NCI-H146 treated with DMSO at 0.1 percent for 48 hours (cell line): Measurements from ENCODE around the gene PHKB.
"Not testable (repeated sequence)": the region's sequence is repeated elsewhere in the genome, so short reads cannot be mapped to it uniquely, and the experiment has no call there.

ENCODE experiments used
- DNase-seq: peaks from one replicate; lab custom pipeline; 2025; ENCODE audit not compliant: unreplicated experiment; lab: John Stamatoyannopoulos, UW

The PHKB gene

GRCh38 chr16:47672475-47672874 lies 211.3 kb downstream of the PHKB start:
- no peak for DNase-seq

DNA sequence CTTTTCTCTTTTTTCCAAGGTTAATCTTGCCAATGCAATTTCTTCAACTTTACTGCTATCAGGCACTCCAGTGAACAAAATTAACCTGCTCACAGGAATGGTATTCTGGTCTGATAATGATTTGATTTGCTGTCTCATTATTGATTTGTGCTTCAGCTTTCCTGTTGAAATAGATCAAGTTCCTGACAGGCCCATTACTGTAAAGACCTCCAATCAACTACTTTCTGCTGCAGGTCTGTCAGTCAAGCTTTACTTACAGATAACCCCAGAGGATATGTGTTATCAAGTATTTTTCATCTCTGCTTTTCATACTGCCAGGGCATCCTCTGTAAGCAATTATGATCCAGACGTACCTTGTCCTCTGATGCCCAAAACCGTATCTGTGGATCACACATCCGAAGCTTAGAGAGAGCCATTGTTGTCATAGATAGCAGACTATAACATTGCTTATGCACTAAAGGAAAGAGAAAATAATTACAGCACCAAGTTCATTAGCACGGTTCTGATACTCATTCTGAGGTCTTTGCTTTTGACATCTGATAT lies 215.6 kb downstream of the PHKB start:
- DNase-seq, result no peak

- DNase-seq, result not testable (repeated sequence)
These were observed 220.4 kb downstream of the PHKB start for GRCh38 chr16:47681571-47681970.

- DNase-seq, result no peak
These were observed 226.6 kb downstream of the PHKB start for GRCh38 chr16:47687694-47688093.

DNA sequence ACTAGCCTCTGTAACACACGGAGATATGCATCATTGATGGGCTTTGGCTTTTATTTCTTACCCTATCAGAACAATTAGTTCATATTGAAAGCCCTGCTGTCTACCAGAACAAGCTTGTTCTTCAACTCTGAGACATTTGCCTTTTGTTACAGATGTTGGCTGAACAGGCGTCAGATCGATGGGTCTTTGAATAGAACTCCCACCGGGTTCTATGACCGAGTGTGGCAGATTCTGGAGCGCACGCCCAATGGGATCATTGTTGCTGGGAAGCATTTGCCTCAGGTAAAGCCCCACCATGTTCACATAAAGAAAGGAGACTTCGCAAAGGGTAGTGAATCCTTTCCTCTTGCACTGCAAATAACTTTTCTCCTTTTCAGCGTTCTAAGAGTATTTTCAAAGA lies 232.1 kb downstream of the PHKB start:
- no peak for DNase-seq

DNA sequence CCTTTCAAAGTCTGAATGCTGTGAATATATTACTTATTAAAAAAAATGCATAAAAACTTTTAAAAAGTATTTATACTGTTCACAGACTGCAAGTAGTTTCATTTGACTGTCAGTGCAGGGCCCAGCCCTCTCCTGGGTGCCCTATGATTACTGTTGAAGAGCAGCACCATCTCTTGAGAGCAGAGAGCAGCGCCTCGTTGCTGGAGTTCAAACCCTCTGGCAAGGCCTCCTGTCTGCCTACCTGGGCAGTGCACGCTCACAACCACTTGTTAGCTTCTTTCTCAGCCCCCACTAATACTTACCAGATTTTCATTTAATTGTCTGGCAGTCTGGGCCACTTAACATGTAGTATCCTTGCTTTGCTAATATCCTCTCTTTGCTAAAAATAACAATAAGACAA lies 233.4 kb downstream of the PHKB start:
- DNase-seq, result no peak

DNA sequence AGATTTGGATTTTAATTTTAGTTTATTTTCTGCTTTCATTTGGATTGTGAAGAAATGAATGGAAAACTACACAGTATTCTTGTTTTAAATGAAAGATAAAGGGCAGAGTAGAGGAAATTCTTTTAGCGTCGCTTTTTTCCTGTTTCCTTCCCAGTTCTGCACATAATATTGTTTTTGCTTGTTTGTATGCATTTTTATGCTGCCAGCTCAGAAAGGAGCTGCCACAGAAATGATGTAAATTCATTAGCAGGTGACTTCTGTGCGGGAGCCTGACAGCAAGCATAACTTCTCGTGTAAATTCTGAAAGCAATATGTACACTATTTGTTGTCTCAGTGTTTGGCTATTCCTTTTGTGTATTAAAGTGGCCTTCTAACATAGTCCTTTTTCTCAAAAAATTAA lies 234.6 kb downstream of the PHKB start:
- DNase-seq, result no peak

- DNase-seq, result no peak
These were observed 236.7 kb downstream of the PHKB start for GRCh38 chr16:47697826-47698225.

DNA sequence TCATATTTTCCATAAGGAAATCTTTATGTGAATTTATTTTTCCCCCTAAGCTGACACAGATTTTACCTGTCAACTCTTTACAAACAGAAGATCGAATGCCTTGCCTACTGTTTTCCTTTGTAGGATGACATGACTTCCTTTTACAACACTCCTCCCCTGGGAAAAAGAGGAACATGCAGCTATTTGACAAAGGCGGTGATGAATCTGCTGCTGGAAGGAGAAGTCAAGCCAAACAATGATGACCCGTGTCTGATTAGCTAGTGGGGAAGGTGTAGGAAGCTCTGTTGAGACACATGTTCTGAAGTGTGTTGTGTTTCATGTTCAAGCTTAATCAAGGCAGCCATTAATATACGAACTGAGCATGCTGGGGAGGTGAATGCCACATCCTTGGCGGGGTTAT lies 238.0 kb downstream of the PHKB start:
- no peak for DNase-seq

- no peak for DNase-seq
These were observed 239.9 kb downstream of the PHKB start for GRCh38 chr16:47700857-47701587.

GRCh38 chr16:47705266-47705665 lies 244.1 kb downstream of the PHKB start:
- DNase-seq, result no peak

GRCh38 chr16:47711809-47712208 lies 250.7 kb downstream of the PHKB start:
- no peak for DNase-seq

DNA sequence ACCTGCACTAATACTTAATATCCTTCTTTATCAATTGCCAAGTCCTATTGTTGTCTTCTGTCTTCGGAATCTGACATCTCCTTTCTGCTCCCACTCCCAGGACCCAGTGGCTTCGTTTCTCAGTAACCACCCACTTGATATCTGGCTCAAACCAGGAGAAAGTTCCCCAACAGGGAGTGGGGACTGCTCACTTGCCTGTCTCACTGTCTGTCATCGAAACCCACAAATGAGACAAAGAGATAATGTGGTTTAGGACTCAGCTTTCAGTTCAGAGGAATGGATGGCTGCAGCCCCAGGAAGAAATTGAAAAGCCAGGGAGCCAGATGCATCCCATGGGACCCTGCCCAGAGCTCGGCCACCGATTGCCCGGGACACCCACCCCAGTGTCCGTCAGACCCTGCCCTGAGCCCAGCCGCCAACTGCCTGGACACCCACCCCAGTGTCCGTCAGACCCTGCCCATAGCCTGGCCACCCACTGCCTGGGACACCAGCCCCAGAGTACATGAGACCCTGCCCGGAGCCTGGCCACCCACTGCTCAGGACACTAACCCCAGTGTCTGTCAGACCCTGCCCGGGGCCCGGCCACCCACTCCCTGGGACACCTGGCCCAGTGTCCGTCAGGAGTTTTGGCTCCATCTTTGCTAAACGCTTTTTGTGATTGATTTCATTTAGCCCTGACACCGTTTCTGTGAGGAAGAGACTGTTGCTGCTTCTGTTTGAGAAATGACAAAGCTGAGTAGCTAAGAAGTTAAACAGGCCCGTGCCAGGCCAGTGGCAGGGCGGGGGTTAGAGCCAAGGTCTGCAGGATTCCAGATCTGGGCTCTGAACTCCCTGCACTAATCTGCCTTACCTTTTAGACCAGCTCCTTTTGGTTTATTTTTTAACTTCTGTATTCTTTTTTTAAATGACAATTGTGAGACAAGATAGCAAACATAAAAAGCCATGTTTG lies 251.4 kb downstream of the PHKB start:
- no peak for DNase-seq

DNA sequence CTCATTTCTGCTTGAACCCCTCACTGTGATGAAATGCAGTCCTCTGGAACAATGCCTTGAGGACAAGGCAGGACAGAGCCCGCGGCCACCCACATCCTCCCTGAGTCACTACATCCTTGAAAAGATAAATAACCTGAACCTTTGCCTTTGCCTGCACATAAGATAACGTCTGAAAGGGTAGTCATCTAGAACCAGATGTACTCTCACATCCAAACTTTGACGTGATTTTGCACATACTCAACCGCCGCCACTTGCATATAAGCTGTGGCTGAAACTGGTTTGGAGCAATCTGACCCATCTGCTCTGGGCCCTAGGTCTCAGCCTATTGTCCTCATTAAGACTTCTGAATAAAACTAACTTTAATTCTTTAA lies 252.1 kb downstream of the PHKB start:
- DNase-seq, result no peak

- DNase-seq, result no peak
These were observed 254.4 kb downstream of the PHKB start for GRCh38 chr16:47715442-47716083.

DNA sequence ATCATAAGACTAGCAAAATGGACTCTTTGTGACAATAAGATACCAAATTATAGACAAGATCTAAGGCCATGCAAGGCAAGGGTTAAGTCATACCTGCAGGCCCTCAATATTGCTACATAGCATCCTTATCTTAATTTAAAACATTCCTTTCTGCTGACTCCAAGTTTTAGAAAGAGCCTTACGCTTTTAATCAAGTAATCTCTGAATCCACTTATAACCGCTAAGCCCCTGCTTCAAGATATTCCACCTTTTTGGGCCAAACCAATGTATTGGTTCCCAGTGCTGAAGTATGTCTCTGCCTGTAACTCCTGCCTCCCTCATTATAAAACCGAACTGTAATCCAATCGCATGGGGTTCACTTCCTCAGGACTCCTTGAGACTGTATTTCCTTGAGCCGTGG lies 255.4 kb downstream of the PHKB start:
- no peak for DNase-seq

DNA sequence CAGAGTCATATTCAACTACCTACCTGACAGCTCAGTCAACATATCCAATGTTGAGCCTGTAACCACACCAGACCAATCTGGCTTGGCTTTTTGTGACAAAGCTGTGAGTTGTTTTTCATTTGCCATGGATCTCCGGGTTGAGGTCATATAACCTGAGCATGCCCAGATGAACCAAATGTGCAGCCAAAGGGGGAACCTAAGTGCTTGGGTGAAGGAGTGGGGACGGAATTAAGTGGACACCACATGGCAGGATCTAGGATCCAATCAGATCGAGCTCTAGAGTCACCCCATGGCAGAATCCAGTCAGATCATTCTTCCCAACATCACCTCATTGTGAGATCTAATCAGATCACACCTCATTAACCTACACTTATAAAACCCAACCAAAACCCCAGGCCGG lies 258.6 kb downstream of the PHKB start:
- no peak for DNase-seq

- no peak for DNase-seq
These were observed 260.0 kb downstream of the PHKB start for GRCh38 chr16:47721006-47721637.

DNA sequence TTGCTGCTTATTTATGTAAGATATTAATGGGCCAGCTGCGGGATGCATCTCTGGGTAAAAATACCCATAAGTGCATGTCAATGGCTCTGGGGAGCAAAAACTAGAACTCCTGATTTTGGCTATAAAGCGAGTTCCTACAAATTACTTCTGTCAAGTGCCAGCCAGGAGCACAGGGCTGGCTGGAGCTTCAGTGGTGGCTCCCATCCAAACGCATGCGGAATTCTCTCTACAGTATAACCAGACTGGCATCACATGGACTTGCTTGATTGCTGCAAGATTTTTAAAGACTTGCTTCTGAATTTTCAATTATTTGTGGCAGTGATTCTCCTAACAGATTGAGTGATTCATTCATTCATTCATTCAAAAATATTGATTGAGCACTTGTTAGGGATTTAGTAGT lies 260.9 kb downstream of the PHKB start:
- DNase-seq, result no peak

DNA sequence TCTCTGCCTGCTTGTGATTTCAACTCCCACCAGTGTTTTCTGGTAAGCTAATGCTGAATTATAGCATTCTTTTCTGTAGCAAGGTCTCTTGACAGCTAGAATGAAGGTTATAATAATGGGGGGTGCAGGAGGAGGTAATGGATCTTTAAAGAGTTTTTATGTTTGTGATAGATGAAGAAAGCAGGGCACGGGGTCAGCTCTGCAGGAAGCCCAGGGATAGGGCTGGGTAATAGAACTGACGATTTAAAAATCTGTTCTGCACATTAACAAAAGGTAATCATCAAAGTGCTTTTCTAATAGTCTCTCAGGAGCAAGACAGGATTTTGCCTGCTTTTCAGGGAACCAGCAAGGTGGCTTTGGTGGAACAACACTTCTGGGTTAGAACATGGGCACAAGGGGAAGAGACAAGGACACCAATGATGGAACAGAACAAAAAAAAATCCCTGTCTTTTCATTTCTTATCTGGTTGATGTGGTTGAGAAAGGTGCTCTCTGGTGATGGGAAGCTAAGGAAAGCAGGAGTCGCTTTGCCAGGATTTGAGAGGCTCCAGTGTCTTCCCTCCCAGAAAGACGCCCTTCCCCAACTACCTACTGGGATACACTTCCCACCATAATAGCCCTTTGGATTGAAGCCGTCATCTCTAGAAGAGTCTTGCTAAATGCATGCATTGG lies 263.1 kb downstream of the PHKB start:
- DNase-seq, result no peak
